IPS-18a (cell line): Measurements from ENCODE around the gene FADS2.

Experiments
- H3K27ac ChIP-seq: one replicate; pipeline ENCODE4 v1.5.1; 2013; ENCODE audit warnings: low read length
- H3K27me3 ChIP-seq: one replicate; pipeline ENCODE4 v1.6.1; 2013; ENCODE audit warnings: mild to moderate bottlenecking, low read length; ENCODE audit not compliant: control insufficient read depth, insufficient read depth
- H3K36me3 ChIP-seq: one replicate; pipeline ENCODE4 v1.6.1; 2013; ENCODE audit warnings: low read depth, low read length; ENCODE audit not compliant: control insufficient read depth
- H3K4me1 ChIP-seq: one replicate; pipeline ENCODE4 v1.6.1; 2013; ENCODE audit warnings: low read depth, low read length; ENCODE audit not compliant: control insufficient read depth
- H3K4me3 ChIP-seq: one replicate; pipeline ENCODE4 v1.5.1; 2013; ENCODE audit warnings: low read length
- H3K9ac ChIP-seq: one replicate; pipeline ENCODE4 v1.6.1; 2013; ENCODE audit warnings: mild to moderate bottlenecking, low read length, moderate library complexity
- H3K9me3 ChIP-seq: one replicate; pipeline ENCODE4 v1.6.1; 2013; ENCODE audit warnings: low read depth, low read length; ENCODE audit not compliant: control insufficient read depth

Gene FADS2

GRCh38 chr11:61914471-61915171 lies 86.5 kb downstream of the FADS2 start:
- no peak overlapping the region for H3K27ac ChIP-seq
- no peaks in the 10 kb centered on the region for H3K9me3 ChIP-seq
- H3K4me3 ChIP-seq, result no peak overlapping the region
- H3K27me3 ChIP-seq, result peaks cover 26% of the 10 kb centered on the region
- no peaks in the 10 kb centered on the region for H3K4me1 ChIP-seq
- no peaks in the 10 kb centered on the region for H3K36me3 ChIP-seq
- H3K9ac ChIP-seq, result no peak overlapping the region

GRCh38 chr11:61916737-61917333 lies 88.7 kb downstream of the FADS2 start:
- no peaks in the 10 kb centered on the region for H3K9me3 ChIP-seq
- no peaks in the 10 kb centered on the region for H3K4me1 ChIP-seq
- peak overlapping the region; percentile 49 for H3K4me3 ChIP-seq
- H3K27me3 ChIP-seq, result peaks cover 26% of the 10 kb centered on the region
- no peaks in the 10 kb centered on the region for H3K36me3 ChIP-seq
- no peak overlapping the region for H3K27ac ChIP-seq
- no peak overlapping the region for H3K9ac ChIP-seq
